HL-60 (cell line): Measurements from ENCODE around the gene CAPN8.
A peak's percentile ranks its signal among the peaks of the same experiment; 100 is the strongest.

ENCODE experiments used
- DNase-seq, 2 experiments: peaks; one replicate each; pipeline ENCODE4 v3.0.0-alpha.2; 2010 to 2020; ENCODE audit warnings: low read depth in 1 of 2, low spot score in 1 of 2
- H3K27ac ChIP-seq: fragments of 250-450 bp; sonication (Bioruptor Pico); replicated peaks from 2 replicates; pipeline ENCODE4 v1.5.1; 2020; ENCODE audit warnings: mild to moderate bottlenecking, moderate library complexity
- H3K27me3 ChIP-seq: fragments of 250-450 bp; sonication (Bioruptor Pico); 2 replicates; pipeline ENCODE4 v1.5.1; 2021; ENCODE audit warnings: mild to moderate bottlenecking, moderate library complexity; ENCODE audit not compliant: insufficient read depth, poor library complexity, severe bottlenecking
- H3K4me3 ChIP-seq: replicated peaks from 2 replicates; pipeline ENCODE4 v1.5.1; 2011; ENCODE audit warnings: mild to moderate bottlenecking, control low read depth, low read length; ENCODE audit not compliant: insufficient read depth
- CTCF ChIP-seq: IDR thresholded peaks from one replicate; pipeline ENCODE4 v1.5.1; 2011; ENCODE audit warnings: low read length, control low read depth, inconsistent platforms; ENCODE audit not compliant: insufficient read depth
- GABPA ChIP-seq: IDR thresholded peaks from 2 replicates; pipeline ENCODE4 v1.6.1; 2012; ENCODE audit warnings: low read depth
- POLR2AphosphoS5 ChIP-seq: IDR thresholded peaks from 2 replicates; pipeline ENCODE4 v1.6.1; 2012; ENCODE audit warnings: low read depth
- REST ChIP-seq: IDR thresholded peaks from 2 replicates; pipeline ENCODE4 v1.6.1; 2012; ENCODE audit warnings: low read depth; ENCODE audit not compliant: insufficient replicate concordance
- SPI1 ChIP-seq: IDR thresholded peaks from 2 replicates; pipeline ENCODE4 v1.6.1; 2012; ENCODE audit warnings: low read depth, mild to moderate bottlenecking, borderline replicate concordance

The CAPN8 gene

GRCh38 chr1:223628233-223629125 lies 37.0 kb downstream of the CAPN8 start:
- Histone ChIP-seq H3K27me3 (no peaks in the 10 kb centered on the region), H3K4me3 (no peak overlapping the region), H3K27ac (no peak overlapping the region)
- TF ChIP-seq GABPA (no peak), CTCF (peak; percentile 46)
- peak in 1 of 2 experiments; percentile 29 for DNase-seq

GRCh38 chr1:223622132-223622842 lies 43.2 kb downstream of the CAPN8 start:
- DNase-seq, result no peak
- no peak for TF ChIP-seq REST
- TF ChIP-seq POLR2AphosphoS5, result no peak
- TF ChIP-seq CTCF, result no peak
- no peak for TF ChIP-seq SPI1
- TF ChIP-seq GABPA, result no peak
- Histone ChIP-seq H3K27ac (no peak overlapping the region), H3K27me3 (no peaks in the 10 kb centered on the region), H3K4me3 (no peak overlapping the region)

DNA sequence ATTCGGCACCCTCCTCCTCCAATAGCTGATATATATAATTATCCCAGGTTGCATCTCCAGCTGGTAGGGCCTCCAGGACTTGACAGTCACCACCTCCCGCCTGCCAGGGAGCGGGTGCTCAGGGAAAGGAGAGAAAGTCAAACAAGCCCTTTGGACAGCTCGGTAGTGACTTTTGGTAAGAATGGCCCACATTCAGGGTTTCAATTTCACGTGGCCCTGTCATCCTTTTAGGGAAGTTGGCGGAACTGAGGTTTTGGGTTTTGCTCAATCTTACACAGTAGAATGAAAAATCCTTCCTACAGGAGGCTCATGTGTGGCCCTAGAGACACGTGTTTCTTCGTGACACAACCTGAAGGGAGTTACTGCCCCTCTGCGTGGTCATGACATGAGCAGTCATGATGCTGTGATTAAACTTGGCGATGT lies 44.2 kb downstream of the CAPN8 start:
- peak; percentile 11; the same call in 1 of the 2 replicates for TF ChIP-seq SPI1
- TF ChIP-seq CTCF, result no peak
- TF ChIP-seq REST, result no peak
- TF ChIP-seq GABPA, result no peak
- H3K4me3 ChIP-seq, result no peak overlapping the region
- no peaks in the 10 kb centered on the region for H3K27me3 ChIP-seq
- DNase-seq, result peak in 1 of 2 experiments; percentile 54
- no peak overlapping the region for H3K27ac ChIP-seq
